ENCODE data around the gene PKDCC.
"Not testable (repeated sequence)": the region's sequence is repeated elsewhere in the genome, so short reads cannot be mapped to it uniquely, and the experiment has no call there.

PKDCC gene

GRCh38 chr2:42030200-42030759, 17.5 kb upstream of the PKDCC start:
- DNase-seq (ENCODE audit: low read depth) = no peak

GRCh38 chr2:42030829-42031228, 17.0 kb upstream of the PKDCC start:
- DNase-seq (ENCODE audit: low read depth) = no peak

GRCh38 chr2:42031281-42032223, 16.3 kb upstream of the PKDCC start:
- no peak for DNase-seq (ENCODE audit: low read depth)

- DNase-seq (ENCODE audit: low read depth) = no peak
Measured at GRCh38 chr2:42032224-42032620, 15.6 kb upstream of the PKDCC start.

GRCh38 chr2:42032745-42033144, 15.1 kb upstream of the PKDCC start:
- no peak for DNase-seq (ENCODE audit: low read depth)

- DNase-seq (ENCODE audit: low read depth) = not testable (repeated sequence)
Measured at GRCh38 chr2:42034096-42034495, 13.7 kb upstream of the PKDCC start.

GRCh38 chr2:42035241-42035640, 12.6 kb upstream of the PKDCC start:
- no peak for DNase-seq (ENCODE audit: low read depth)

- DNase-seq (ENCODE audit: low read depth) = no peak
Measured at GRCh38 chr2:42036413-42036812, 11.4 kb upstream of the PKDCC start.

GRCh38 chr2:42036940-42037339, 10.9 kb upstream of the PKDCC start:
- no peak for DNase-seq (ENCODE audit: low read depth)

- no peak for DNase-seq (ENCODE audit: low read depth)
Measured at GRCh38 chr2:42040643-42041278, 7.1 kb upstream of the PKDCC start.

- no peak for DNase-seq (ENCODE audit: low read depth)
Measured at GRCh38 chr2:42041377-42042127, 6.3 kb upstream of the PKDCC start.

GRCh38 chr2:42042631-42043355, 5.0 kb upstream of the PKDCC start:
- DNase-seq (ENCODE audit: low read depth) = no peak

GRCh38 chr2:42043789-42044394, 3.9 kb upstream of the PKDCC start:
- no peak for DNase-seq (ENCODE audit: low read depth)

- no peak for DNase-seq (ENCODE audit: low read depth)
Measured at GRCh38 chr2:42044939-42045338, 2.9 kb upstream of the PKDCC start.

GRCh38 chr2:42045352-42045751, 2.5 kb upstream of the PKDCC start:
- DNase-seq (ENCODE audit: low read depth) = no peak

GRCh38 chr2:42045848-42046748, 1.7 kb upstream of the PKDCC start:
- no peak for DNase-seq (ENCODE audit: low read depth)

- no peak for DNase-seq (ENCODE audit: low read depth)
Measured at GRCh38 chr2:42046819-42047487, 868 bp upstream of the PKDCC start.

GRCh38 chr2:42048299-42049220, 739 bp downstream of the PKDCC start:
- no peak for DNase-seq (ENCODE audit: low read depth)

All from CMK (cell line).